ENCODE data around the gene CST9L. TPM values are rescaled to one million over a fixed set of nuclear protein-coding genes. Genes with fewer than 3 reads are reported as not detected.

The CST9L gene
- total and polyA plus RNA-seq, 4 donors: not detected

DNA sequence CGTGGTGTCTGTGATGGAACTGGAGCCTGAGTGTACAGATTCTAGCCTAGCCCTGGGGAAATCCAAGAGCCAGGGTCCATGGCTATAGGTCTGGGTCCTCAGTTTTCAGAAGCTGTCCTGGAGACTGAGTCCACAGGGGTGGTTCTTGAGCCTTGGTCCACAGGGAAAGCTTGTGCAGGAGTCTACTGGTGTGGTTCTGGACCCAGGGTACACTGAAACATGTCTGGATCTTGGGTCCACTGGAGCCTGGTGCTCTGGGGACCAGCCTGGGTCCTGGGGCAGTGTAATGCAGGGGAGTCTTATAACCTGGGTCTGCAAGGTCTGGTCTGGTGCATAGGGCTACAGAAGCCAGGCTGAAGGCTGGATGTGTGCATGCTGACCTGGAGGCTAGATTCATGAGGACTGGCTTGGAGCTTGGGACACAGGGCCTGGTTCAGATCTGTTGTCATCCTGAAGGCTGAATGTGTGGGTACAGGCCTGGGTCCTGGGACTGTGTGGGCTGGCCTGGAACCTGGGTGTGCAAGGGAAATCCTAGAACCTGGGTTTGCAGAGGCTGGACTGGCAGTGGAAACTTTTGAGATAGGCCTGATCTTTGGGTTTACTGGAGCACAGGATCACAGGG, 5.5 kb downstream of the CST9L start:
- H3K27ac ChIP-seq (ENCODE audit: low read depth in 1 of 2, low read length in 1 of 2): no peak overlapping the region
- WGBS, 2 donors: 79 to 84% methylated on average over 1 of the region's 1 CpG
- ATAC-seq (ENCODE audit: insufficient read depth, low FRiP score) (no peak), DNase-seq (no peak)
- peaks cover 2 to 16% (median 5%) of the 10 kb centered on the region in 4 donors for H3K9me3 ChIP-seq (ENCODE audit: control insufficient read depth in 4 of 4, insufficient read depth in 3 of 4, low read length in 3 of 4)
- no peak overlapping the region for H3K4me3 ChIP-seq
- H3K36me3 ChIP-seq (ENCODE audit: control insufficient read depth in 4 of 4, insufficient read depth in 4 of 4, low read length in 4 of 4): no peaks in the 10 kb centered on the region
- TF ChIP-seq, protein P1, sequence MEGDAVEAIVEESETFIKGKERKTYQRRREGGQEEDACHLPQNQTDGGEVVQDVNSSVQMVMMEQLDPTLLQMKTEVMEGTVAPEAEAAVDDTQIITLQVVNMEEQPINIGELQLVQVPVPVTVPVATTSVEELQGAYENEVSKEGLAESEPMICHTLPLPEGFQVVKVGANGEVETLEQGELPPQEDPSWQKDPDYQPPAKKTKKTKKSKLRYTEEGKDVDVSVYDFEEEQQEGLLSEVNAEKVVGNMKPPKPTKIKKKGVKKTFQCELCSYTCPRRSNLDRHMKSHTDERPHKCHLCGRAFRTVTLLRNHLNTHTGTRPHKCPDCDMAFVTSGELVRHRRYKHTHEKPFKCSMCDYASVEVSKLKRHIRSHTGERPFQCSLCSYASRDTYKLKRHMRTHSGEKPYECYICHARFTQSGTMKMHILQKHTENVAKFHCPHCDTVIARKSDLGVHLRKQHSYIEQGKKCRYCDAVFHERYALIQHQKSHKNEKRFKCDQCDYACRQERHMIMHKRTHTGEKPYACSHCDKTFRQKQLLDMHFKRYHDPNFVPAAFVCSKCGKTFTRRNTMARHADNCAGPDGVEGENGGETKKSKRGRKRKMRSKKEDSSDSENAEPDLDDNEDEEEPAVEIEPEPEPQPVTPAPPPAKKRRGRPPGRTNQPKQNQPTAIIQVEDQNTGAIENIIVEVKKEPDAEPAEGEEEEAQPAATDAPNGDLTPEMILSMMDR (IDR thresholded peaks at IDR 0.05; ENCODE audit: control extremely low read depth, extremely low read depth): no peak
- no peak overlapping the region for H3K9ac ChIP-seq (ENCODE audit: insufficient read depth in 1 of 2, low read length in 2 of 2)
- no peaks in the 10 kb centered on the region for H3K27me3 ChIP-seq (ENCODE audit: control insufficient read depth in 3 of 3, insufficient read depth in 3 of 3, low read length in 2 of 3)
- no peaks in the 10 kb centered on the region for H3K4me1 ChIP-seq (ENCODE audit: control insufficient read depth in 5 of 5, insufficient read depth in 5 of 5, low read length in 5 of 5)

DNA sequence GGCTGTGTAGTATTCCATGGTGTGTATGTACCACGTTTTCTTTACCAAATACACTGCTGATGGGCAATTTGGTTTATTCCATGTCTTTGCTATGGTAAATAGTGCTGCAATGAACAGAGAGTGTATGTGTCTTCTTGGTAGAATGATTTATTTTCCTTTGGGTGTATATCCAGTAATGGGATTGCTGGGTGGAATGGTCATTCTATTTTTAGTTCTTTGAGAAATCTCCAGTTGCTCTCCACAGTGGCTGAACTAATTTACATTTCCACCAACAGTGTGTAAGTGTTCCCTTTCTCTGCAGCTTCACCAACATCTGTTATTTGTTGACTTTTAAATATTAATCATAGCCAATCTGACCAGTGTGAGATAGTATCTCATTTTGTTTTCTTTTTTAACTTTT, 13.9 kb downstream of the CST9L start:
- TF ChIP-seq, protein P1 (IDR thresholded peaks at IDR 0.05; ENCODE audit: control extremely low read depth, extremely low read depth): no peak
- Histone ChIP-seq H3K4me1 (ENCODE audit: control insufficient read depth in 5 of 5, insufficient read depth in 5 of 5, low read length in 5 of 5) (no peaks in the 10 kb centered on the region), H3K4me3 (no peak overlapping the region), H3K9me3 (ENCODE audit: control insufficient read depth in 4 of 4, insufficient read depth in 3 of 4, low read length in 3 of 4) (peaks cover 0 to 6% (median 0%) of the 10 kb centered on the region in 4 donors), H3K36me3 (ENCODE audit: control insufficient read depth in 4 of 4, insufficient read depth in 4 of 4, low read length in 4 of 4) (no peaks in the 10 kb centered on the region), H3K27me3 (ENCODE audit: control insufficient read depth in 3 of 3, insufficient read depth in 3 of 3, low read length in 2 of 3) (no peaks in the 10 kb centered on the region), H3K9ac (ENCODE audit: insufficient read depth in 1 of 2, low read length in 2 of 2) (no peak overlapping the region), H3K27ac (ENCODE audit: low read depth in 1 of 2, low read length in 1 of 2) (no peak overlapping the region)
- WGBS, 2 donors: 61 to 84% methylated on average over 1 of the region's 1 CpG
- ATAC-seq (ENCODE audit: insufficient read depth, low FRiP score): no peak
- no peak for DNase-seq

DNA sequence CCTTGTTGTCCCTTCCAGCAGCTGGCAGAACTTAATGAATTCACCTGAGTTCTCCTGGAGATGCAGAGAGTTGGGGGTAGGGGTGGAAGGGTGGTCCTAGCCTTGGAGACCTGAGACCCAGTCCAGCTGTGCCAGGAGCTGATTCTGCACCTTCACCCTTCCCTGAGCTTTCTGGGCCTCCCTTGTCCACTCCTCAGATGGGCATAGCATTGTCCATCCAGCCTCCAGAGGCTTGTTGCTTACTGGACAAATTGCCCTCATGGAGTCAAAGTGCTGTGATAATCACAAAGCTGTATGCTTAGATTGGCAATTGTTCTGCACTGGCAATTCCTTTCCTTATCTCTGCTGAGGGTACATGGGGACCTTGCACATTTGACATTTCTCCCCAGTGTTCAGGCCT, 16.5 kb downstream of the CST9L start:
- H3K9me3 ChIP-seq (ENCODE audit: control insufficient read depth in 4 of 4, insufficient read depth in 3 of 4, low read length in 3 of 4): peaks cover 0 to 3% (median 0%) of the 10 kb centered on the region in 4 donors
- no peaks in the 10 kb centered on the region for H3K4me1 ChIP-seq (ENCODE audit: control insufficient read depth in 5 of 5, insufficient read depth in 5 of 5, low read length in 5 of 5)
- H3K27me3 ChIP-seq (ENCODE audit: control insufficient read depth in 3 of 3, insufficient read depth in 3 of 3, low read length in 2 of 3): no peaks in the 10 kb centered on the region
- TF ChIP-seq, protein P1 (IDR thresholded peaks at IDR 0.05; ENCODE audit: control extremely low read depth, extremely low read depth): no peak
- H3K36me3 ChIP-seq (ENCODE audit: control insufficient read depth in 4 of 4, insufficient read depth in 4 of 4, low read length in 4 of 4): no peaks in the 10 kb centered on the region
- no peak overlapping the region for H3K27ac ChIP-seq (ENCODE audit: low read depth in 1 of 2, low read length in 1 of 2)
- no peak for ATAC-seq (ENCODE audit: insufficient read depth, low FRiP score)
- no peak for DNase-seq
- H3K4me3 ChIP-seq: no peak overlapping the region
- no peak overlapping the region for H3K9ac ChIP-seq (ENCODE audit: insufficient read depth in 1 of 2, low read length in 2 of 2)

DNA sequence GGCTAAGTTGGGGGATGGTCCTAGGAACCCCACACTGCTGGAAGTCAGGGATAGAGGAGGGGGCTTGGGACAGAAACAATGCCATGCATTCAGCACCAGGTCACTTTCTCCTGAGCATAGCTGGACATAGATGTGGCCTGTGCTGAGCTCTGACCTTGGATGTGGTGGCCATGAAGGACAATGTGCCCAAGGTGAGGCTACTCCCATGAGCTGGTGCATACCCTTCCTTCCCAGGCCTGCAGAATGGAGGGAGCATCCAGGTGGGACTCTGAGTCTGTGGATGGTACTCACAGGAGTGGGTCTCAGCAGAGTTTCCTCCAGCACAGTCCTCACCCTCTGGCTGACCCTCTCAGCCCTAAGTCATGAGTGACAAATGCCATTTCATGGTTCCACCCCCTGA, 16.9 kb downstream of the CST9L start:
- H3K9me3 ChIP-seq (ENCODE audit: control insufficient read depth in 4 of 4, insufficient read depth in 3 of 4, low read length in 3 of 4): peaks cover 0 to 3% (median 0%) of the 10 kb centered on the region in 4 donors
- H3K27me3 ChIP-seq (ENCODE audit: control insufficient read depth in 3 of 3, insufficient read depth in 3 of 3, low read length in 2 of 3): no peaks in the 10 kb centered on the region
- H3K4me3 ChIP-seq: no peak overlapping the region
- H3K27ac ChIP-seq (ENCODE audit: low read depth in 1 of 2, low read length in 1 of 2): no peak overlapping the region
- TF ChIP-seq, protein P1 (IDR thresholded peaks at IDR 0.05; ENCODE audit: control extremely low read depth, extremely low read depth): no peak
- no peak overlapping the region for H3K9ac ChIP-seq (ENCODE audit: insufficient read depth in 1 of 2, low read length in 2 of 2)
- H3K36me3 ChIP-seq (ENCODE audit: control insufficient read depth in 4 of 4, insufficient read depth in 4 of 4, low read length in 4 of 4): no peaks in the 10 kb centered on the region
- DNase-seq (no peak), ATAC-seq (ENCODE audit: insufficient read depth, low FRiP score) (no peak)
- no peaks in the 10 kb centered on the region for H3K4me1 ChIP-seq (ENCODE audit: control insufficient read depth in 5 of 5, insufficient read depth in 5 of 5, low read length in 5 of 5)
